Loucy (cell line): ENCODE measurements around the gene SRXN1.

ENCODE experiments used
- EZH2phosphoT487 ChIP-seq: fragments of 200-600 bp; IDR thresholded peaks from 2 replicates; pipeline ENCODE4 v1.6.1; 2018; ENCODE audit warnings: antibody characterized with exemption, mild to moderate bottlenecking, moderate library complexity, borderline replicate concordance
- TF ChIP-seq, protein P1 (sequence below): fragments of 200-600 bp; sonication (generic); conservative IDR thresholded peaks from 2 replicates; pipeline ENCODE4 v1.5.1; 2014; ENCODE audit warnings: mild to moderate bottlenecking, antibody characterized with exemption, low read length

DNA sequence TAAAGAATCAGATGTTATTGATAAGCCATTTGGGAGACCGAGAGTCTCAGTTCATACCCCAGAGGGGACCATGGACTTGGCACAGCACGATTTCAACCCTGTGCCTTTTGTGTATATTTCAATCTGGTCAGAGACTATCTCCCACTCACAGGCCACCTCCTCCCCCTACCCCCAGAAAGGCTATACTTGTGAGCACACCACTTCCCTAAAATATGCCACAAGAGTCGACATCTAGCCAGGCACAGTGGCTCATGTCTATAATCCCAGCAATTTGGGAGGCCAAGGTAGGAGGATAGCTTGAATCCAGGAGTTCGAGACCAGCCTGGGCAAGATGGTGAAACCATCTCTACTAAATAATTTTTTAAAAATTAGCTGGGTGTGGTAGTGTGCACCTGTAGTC lies 29.3 kb downstream of the SRXN1 start:
- TF ChIP-seq, protein P1, sequence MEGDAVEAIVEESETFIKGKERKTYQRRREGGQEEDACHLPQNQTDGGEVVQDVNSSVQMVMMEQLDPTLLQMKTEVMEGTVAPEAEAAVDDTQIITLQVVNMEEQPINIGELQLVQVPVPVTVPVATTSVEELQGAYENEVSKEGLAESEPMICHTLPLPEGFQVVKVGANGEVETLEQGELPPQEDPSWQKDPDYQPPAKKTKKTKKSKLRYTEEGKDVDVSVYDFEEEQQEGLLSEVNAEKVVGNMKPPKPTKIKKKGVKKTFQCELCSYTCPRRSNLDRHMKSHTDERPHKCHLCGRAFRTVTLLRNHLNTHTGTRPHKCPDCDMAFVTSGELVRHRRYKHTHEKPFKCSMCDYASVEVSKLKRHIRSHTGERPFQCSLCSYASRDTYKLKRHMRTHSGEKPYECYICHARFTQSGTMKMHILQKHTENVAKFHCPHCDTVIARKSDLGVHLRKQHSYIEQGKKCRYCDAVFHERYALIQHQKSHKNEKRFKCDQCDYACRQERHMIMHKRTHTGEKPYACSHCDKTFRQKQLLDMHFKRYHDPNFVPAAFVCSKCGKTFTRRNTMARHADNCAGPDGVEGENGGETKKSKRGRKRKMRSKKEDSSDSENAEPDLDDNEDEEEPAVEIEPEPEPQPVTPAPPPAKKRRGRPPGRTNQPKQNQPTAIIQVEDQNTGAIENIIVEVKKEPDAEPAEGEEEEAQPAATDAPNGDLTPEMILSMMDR: no peak
- TF ChIP-seq EZH2phosphoT487: no peak
